Activated CD4-positive, alpha-beta memory T cell treated with anti-CD3 and anti-CD28 coated beads, Interleukin-2, amount 10 ng/mL, durations not matched to agents 7 days and 5 days (primary cell): ENCODE results near the gene NWD2. TPM values are rescaled to one million over a fixed set of nuclear protein-coding genes. Genes with fewer than 3 reads are reported as not detected.
"Not testable (repeated sequence)": the region's sequence is repeated elsewhere in the genome, so short reads cannot be mapped to it uniquely, and the experiment has no call there.

Source experiments
- CTCF ChIA-PET: fragments of 350-600 bp; sonication (Branson Sonifier 250); formaldehyde crosslinking; loops from one replicate; lab custom pipeline; 2021; ENCODE audit warnings: antibody characterized with exemption, inconsistent platforms; lab: Charles Lee
- POLR2A ChIA-PET: fragments of 350-600 bp; sonication (Branson Sonifier 250); formaldehyde crosslinking; loops from one replicate; lab custom pipeline; 2021; ENCODE audit warnings: antibody characterized with exemption; lab: Charles Lee
- DNase-seq: peaks from one replicate; pipeline ENCODE4 v3.0.0-alpha.2; 2020
- H3K27ac Mint-ChIP-seq: one replicate; pipeline ENCODE4 v1.8.0; 2021; ENCODE audit warnings: mild to moderate bottlenecking, mixed read lengths
- H3K27me3 Mint-ChIP-seq: one replicate; pipeline ENCODE4 v1.8.0; 2021; ENCODE audit warnings: mixed read lengths
- H3K36me3 Mint-ChIP-seq: one replicate; pipeline ENCODE4 v1.8.0; 2021; ENCODE audit warnings: low read depth, mixed read lengths
- H3K4me1 Mint-ChIP-seq: one replicate; pipeline ENCODE4 v1.8.0; 2021; ENCODE audit warnings: mixed read lengths
- H3K4me3 Mint-ChIP-seq: one replicate; pipeline ENCODE4 v1.8.0; 2021; ENCODE audit warnings: mild to moderate bottlenecking, mixed read lengths
- H3K9me3 Mint-ChIP-seq: one replicate; pipeline ENCODE4 v1.8.0; 2021; ENCODE audit warnings: mixed read lengths
- total RNA-seq, 2 experiments: library from RNA; stranded (reverse); gene quantifications; one replicate each; pipeline ENCODE4 v1.2.3, GENCODE V29; 2021

NWD2 gene
- total RNA-seq: not detected

- DNase-seq: no peak
Measured at GRCh38 chr4:37244583-37245390, at the start of gene NWD2. TSS of gene NWD2 (plus strand) at chr4:37244743. CDS start at chr4:37245068, 325 bp downstream.

DNA sequence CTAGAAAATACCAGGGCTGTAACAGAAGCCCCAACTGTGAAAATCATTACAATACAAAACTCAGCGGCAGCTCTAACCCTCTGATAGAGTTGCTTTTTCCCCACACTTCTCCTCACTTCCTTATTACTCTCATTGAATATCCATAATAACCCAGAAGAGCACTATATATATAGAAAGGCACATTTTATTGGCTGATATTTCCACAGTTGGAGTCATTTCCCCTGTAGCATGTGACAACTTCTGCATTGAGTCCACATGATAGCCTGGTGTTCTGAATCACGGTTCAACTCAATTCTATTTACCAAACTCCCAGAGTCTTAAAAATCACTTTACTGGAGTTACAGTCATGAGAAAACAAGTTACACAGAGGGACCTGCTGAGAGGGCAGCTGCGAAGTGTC, 46.6 kb upstream of the NWD2 start:
- CTCF ChIA-PET: interaction anchor here (1.3 kb wide), 1 partner anchor 10 kb away, joined by 3 read pairs; no protein-coding TSS in a partner anchor
- Mint-ChIP-seq H3K9me3 (peaks cover 4% of the 10 kb centered on the region), H3K27me3 (no peaks in the 10 kb centered on the region)

More at GRCh38 chr4:37244583-37245390, at the start of gene NWD2:
- no peaks in the 10 kb centered on the region for H3K36me3 Mint-ChIP-seq
- POLR2A ChIA-PET: no interaction called here
- CTCF ChIA-PET: no interaction called here
- no peak within 1 kb of the TSS for H3K4me3 Mint-ChIP-seq
- H3K9me3 Mint-ChIP-seq: no peaks in the 10 kb centered on the region
- peaks cover 46% of the 10 kb centered on the region for H3K27me3 Mint-ChIP-seq
- no peaks in the 10 kb centered on the region for H3K4me1 Mint-ChIP-seq
- H3K27ac Mint-ChIP-seq: no peak within 1 kb of the TSS

DNA sequence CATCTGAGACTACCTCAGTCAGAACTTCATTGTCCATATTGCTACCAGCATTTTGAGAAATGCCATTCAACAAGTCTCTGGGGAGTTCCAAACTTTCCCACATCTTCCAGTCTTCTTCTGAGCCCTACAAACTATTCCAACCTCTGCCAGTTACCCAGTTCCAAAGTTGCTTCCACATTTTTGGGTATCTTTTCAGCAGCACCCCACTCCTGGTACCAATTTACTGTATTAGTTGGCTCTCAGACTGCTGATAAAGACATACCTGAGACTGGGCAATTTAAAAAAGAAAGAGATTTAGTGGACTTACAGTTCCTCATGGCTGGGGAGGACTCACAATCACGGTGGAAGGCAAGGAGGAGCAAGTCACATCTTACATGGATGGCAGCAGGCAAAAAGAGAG, 39.8 kb upstream of the NWD2 start:
- CTCF ChIA-PET, H3K9me3 Mint-ChIP-seq, H3K36me3 Mint-ChIP-seq, POLR2A ChIA-PET, H3K27ac Mint-ChIP-seq, H3K4me3 Mint-ChIP-seq, H3K4me1 Mint-ChIP-seq, DNase-seq, H3K27me3 Mint-ChIP-seq: not testable (repeated sequence)

More for the DNA sequence above, 46.6 kb upstream of the NWD2 start:
- no peaks in the 10 kb centered on the region for H3K4me1 Mint-ChIP-seq
- H3K4me3 Mint-ChIP-seq: no peak overlapping the region
- H3K27ac Mint-ChIP-seq: no peak overlapping the region
- no peaks in the 10 kb centered on the region for H3K36me3 Mint-ChIP-seq
- POLR2A ChIA-PET: no interaction called here
- no peak for DNase-seq

DNA sequence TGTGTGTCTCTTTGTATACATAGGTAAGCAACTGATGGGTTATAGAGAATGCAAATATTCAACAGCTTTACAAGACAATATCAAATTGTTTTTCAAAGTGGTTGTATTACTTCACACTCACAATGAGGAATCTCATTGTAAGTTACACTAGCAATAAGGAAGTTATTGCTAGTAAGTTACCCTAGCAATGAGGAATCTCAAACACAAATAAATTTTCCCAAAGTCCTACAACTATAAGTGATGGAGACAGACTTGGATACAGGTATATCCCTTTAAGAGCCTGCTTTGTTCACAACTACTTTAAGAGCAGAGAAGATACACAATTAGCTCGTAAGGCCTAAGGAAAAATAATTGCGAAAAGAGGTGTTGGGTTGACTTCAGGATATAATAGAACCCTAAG, 28.3 kb upstream of the NWD2 start:
- H3K27me3 Mint-ChIP-seq: no peaks in the 10 kb centered on the region
- H3K36me3 Mint-ChIP-seq: no peaks in the 10 kb centered on the region
- H3K27ac Mint-ChIP-seq: no peak overlapping the region
- H3K4me1 Mint-ChIP-seq: no peaks in the 10 kb centered on the region
- POLR2A ChIA-PET: no interaction called here
- DNase-seq: no peak
- no peaks in the 10 kb centered on the region for H3K9me3 Mint-ChIP-seq
- H3K4me3 Mint-ChIP-seq: no peak overlapping the region
- CTCF ChIA-PET: no interaction called here

- Mint-ChIP-seq H3K4me3 (no peak overlapping the region), H3K36me3 (no peaks in the 10 kb centered on the region), H3K27me3 (no peaks in the 10 kb centered on the region), H3K27ac (no peak overlapping the region), H3K4me1 (no peaks in the 10 kb centered on the region), H3K9me3 (no peaks in the 10 kb centered on the region)
- POLR2A ChIA-PET: no interaction called here
- CTCF ChIA-PET: no interaction called here
- no peak for DNase-seq
Measured at GRCh38 chr4:37219242-37219641, 25.3 kb upstream of the NWD2 start.

GRCh38 chr4:37219990-37220389, 24.6 kb upstream of the NWD2 start:
- H3K9me3 Mint-ChIP-seq: no peaks in the 10 kb centered on the region
- DNase-seq: no peak
- H3K27ac Mint-ChIP-seq: no peak overlapping the region
- no peaks in the 10 kb centered on the region for H3K4me1 Mint-ChIP-seq
- ChIA-PET POLR2A (no interaction called here), CTCF (no interaction called here)
- no peaks in the 10 kb centered on the region for H3K36me3 Mint-ChIP-seq
- no peaks in the 10 kb centered on the region for H3K27me3 Mint-ChIP-seq
- H3K4me3 Mint-ChIP-seq: no peak overlapping the region

DNA sequence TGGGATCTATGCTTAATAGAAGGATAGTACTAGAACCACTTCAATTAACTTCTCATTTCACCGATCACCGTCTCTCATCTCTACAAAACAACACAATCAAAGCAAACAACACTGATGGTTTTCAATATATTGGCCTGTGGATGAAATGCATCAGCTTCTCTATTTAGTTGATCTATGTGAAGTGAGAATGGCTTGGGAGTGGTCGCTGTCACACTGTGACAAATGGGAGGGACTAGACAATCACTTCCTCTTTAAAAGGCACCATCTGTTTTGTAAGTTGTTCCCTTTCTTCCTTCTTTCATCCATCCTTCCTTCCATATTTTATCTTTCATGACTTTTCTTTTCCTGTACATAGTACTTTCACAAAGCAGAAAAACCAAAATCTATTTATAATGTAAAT, 23.9 kb upstream of the NWD2 start:
- no peak overlapping the region for H3K27ac Mint-ChIP-seq
- DNase-seq: no peak
- H3K36me3 Mint-ChIP-seq: no peaks in the 10 kb centered on the region
- H3K4me1 Mint-ChIP-seq: no peaks in the 10 kb centered on the region
- no peaks in the 10 kb centered on the region for H3K9me3 Mint-ChIP-seq
- no peaks in the 10 kb centered on the region for H3K27me3 Mint-ChIP-seq
- no peak overlapping the region for H3K4me3 Mint-ChIP-seq
- POLR2A ChIA-PET: no interaction called here
- CTCF ChIA-PET: no interaction called here

GRCh38 chr4:37223732-37224131, 20.8 kb upstream of the NWD2 start:
- H3K4me3 Mint-ChIP-seq: no peak overlapping the region
- no peaks in the 10 kb centered on the region for H3K27me3 Mint-ChIP-seq
- H3K4me1 Mint-ChIP-seq: no peaks in the 10 kb centered on the region
- H3K9me3 Mint-ChIP-seq: no peaks in the 10 kb centered on the region
- H3K27ac Mint-ChIP-seq: no peak overlapping the region
- ChIA-PET CTCF (no interaction called here), POLR2A (no interaction called here)
- no peaks in the 10 kb centered on the region for H3K36me3 Mint-ChIP-seq
- no peak for DNase-seq

DNA sequence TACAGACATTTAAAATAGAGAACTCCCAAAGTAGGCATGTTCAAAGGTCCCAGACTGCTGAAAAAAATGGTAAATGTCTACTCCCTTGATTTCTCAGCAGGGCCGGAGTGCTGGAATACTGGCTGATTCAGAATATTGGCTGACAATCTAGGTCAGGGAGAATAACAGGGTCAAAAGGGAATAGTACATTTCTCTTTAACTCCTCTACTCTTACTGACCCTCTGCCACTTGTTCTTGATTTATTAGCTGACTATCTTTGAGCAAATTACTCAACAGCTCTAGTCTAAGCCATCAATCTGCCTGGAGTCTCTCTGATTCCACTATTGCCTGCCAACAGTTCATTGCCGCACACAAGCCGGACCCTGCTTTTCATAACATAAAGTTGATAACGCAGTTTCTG, 19.7 kb upstream of the NWD2 start:
- Mint-ChIP-seq H3K4me1 (no peaks in the 10 kb centered on the region), H3K9me3 (no peaks in the 10 kb centered on the region), H3K36me3 (no peaks in the 10 kb centered on the region), H3K27ac (no peak overlapping the region), H3K4me3 (no peak overlapping the region), H3K27me3 (no peaks in the 10 kb centered on the region)
- POLR2A ChIA-PET: no interaction called here
- CTCF ChIA-PET: no interaction called here
- DNase-seq: no peak

- Mint-ChIP-seq H3K27me3 (no peaks in the 10 kb centered on the region), H3K36me3 (no peaks in the 10 kb centered on the region), H3K4me3 (no peak overlapping the region), H3K4me1 (no peaks in the 10 kb centered on the region), H3K27ac (no peak overlapping the region), H3K9me3 (no peaks in the 10 kb centered on the region)
- POLR2A ChIA-PET: no interaction called here
- CTCF ChIA-PET: no interaction called here
- DNase-seq: no peak
Measured at GRCh38 chr4:37225778-37226177, 18.8 kb upstream of the NWD2 start.

GRCh38 chr4:37232315-37232714, 12.2 kb upstream of the NWD2 start:
- H3K27me3 Mint-ChIP-seq: no peaks in the 10 kb centered on the region
- POLR2A ChIA-PET: no interaction called here
- H3K27ac Mint-ChIP-seq: no peak overlapping the region
- CTCF ChIA-PET: no interaction called here
- no peaks in the 10 kb centered on the region for H3K4me1 Mint-ChIP-seq
- H3K36me3 Mint-ChIP-seq: no peaks in the 10 kb centered on the region
- DNase-seq: no peak
- H3K9me3 Mint-ChIP-seq: no peaks in the 10 kb centered on the region
- no peak overlapping the region for H3K4me3 Mint-ChIP-seq

GRCh38 chr4:37236165-37236564, 8.4 kb upstream of the NWD2 start:
- Mint-ChIP-seq H3K27ac (no peak overlapping the region), H3K4me1 (no peaks in the 10 kb centered on the region), H3K4me3 (no peak overlapping the region), H3K36me3 (no peaks in the 10 kb centered on the region), H3K27me3 (peaks cover 4% of the 10 kb centered on the region), H3K9me3 (no peaks in the 10 kb centered on the region)
- ChIA-PET CTCF (no interaction called here), POLR2A (no interaction called here)
- no peak for DNase-seq

GRCh38 chr4:37241647-37242046, 2.9 kb upstream of the NWD2 start:
- no peak for DNase-seq
- no peak overlapping the region for H3K4me3 Mint-ChIP-seq

GRCh38 chr4:37243051-37243450, 1.5 kb upstream of the NWD2 start:
- ChIA-PET CTCF (no interaction called here), POLR2A (no interaction called here)
- H3K27me3 Mint-ChIP-seq: peaks cover 40% of the 10 kb centered on the region
- H3K4me1 Mint-ChIP-seq: no peaks in the 10 kb centered on the region
- DNase-seq: no peak
- peak overlapping the region; percentile 17 for H3K4me3 Mint-ChIP-seq
- no peaks in the 10 kb centered on the region for H3K36me3 Mint-ChIP-seq
- H3K9me3 Mint-ChIP-seq: no peaks in the 10 kb centered on the region
- no peak overlapping the region for H3K27ac Mint-ChIP-seq

More at GRCh38 chr4:37241647-37242046, 2.9 kb upstream of the NWD2 start:
- no peaks in the 10 kb centered on the region for H3K9me3 Mint-ChIP-seq
- no peaks in the 10 kb centered on the region for H3K4me1 Mint-ChIP-seq
- ChIA-PET POLR2A (no interaction called here), CTCF (no interaction called here)
- no peak overlapping the region for H3K27ac Mint-ChIP-seq
- H3K27me3 Mint-ChIP-seq: peaks cover 37% of the 10 kb centered on the region
- H3K36me3 Mint-ChIP-seq: no peaks in the 10 kb centered on the region
